HEK293T (cell line): Measurements from ENCODE around the gene CACNA1C.

Experiments used
- ELF4 ChIP-seq: fragments of 450-650 bp; IDR thresholded peaks from 2 replicates; pipeline ENCODE4 v1.6.1; 2017; ENCODE audit warnings: antibody characterized with exemption
- NFRKB ChIP-seq: fragments of 450-650 bp; IDR thresholded peaks from 2 replicates; pipeline ENCODE4 v1.6.1; 2016; ENCODE audit warnings: mild to moderate bottlenecking, moderate library complexity
- SP1 ChIP-seq: fragments of 450-650 bp; IDR thresholded peaks from 2 replicates; pipeline ENCODE4 v1.6.1; 2017

DNA sequence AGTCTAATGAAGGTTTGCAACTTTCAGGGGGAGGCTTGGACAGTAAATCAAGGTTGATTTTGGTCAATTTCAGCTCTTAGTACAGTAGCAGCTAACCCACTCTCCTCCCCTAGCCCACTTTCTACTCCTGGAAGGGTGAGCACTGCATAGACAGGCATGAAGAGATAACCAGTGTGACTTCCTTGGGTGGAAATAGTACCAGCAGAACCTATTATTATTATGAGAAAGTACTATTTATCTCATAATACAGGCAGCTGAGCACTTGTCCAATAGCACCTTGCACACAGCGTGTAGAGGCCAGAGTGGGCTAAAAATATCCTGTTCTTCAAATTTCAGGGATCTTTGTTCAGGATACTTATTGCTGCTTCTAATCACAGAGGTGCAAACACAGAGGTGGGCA is 645.8 kb downstream of the CACNA1C start:
- TF ChIP-seq NFRKB (no peak), SP1 (no peak), ELF4 (no peak)
